ENCODE data around the gene UBN1.
A peak's percentile ranks its signal among the peaks of the same experiment; 100 is the strongest.
"Not testable (repeated sequence)": the region's sequence is repeated elsewhere in the genome, so short reads cannot be mapped to it uniquely, and the experiment has no call there.

UBN1 gene

GRCh38 chr16:4913130-4913773, 66.0 kb downstream of the UBN1 start:
- no peak for DNase-seq

DNA sequence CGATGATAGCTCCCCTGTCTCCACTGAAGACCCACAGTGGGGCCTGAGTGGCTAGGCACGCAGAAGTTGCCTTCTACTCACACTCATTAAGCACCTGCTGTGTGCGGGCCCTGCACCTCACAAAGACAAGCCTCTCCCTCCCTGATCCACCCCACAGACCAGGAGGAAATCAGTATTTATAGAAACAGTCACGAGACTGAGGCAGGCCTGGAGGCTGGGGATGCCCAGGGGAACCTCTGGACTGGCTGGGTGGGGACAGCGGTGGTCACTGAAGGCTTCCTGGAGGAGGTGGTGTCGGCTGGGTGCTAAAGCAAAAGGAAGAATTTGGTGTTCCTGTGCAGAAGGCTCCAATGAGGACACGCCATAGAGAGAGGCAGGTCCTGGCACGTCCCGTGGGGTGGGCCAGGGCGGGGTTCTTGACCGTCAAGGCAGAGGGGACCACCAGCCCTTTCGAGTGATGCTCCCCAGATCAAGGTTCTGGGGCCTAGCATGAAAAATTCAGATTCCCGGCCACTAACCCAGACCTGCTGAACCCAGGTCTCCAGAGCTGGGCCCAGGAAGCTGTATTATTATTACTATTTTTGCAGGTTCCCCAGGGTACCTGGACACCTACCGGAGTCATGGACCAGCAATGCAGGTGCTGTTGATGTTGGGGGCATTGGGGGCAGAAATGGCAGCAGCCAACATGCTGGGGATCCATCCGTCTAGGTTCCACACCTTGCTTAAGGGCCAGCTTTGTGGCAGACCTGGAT, 66.7 kb downstream of the UBN1 start:
- DNase-seq, result no peak

- no peak for DNase-seq
Measured at GRCh38 chr16:4914528-4915225, 67.4 kb downstream of the UBN1 start.

- no peak for DNase-seq
Measured at GRCh38 chr16:4915226-4915761, 68.0 kb downstream of the UBN1 start.

- DNase-seq, result no peak
Measured at GRCh38 chr16:4917117-4917516, 69.8 kb downstream of the UBN1 start.

GRCh38 chr16:4918781-4919251, 71.5 kb downstream of the UBN1 start:
- DNase-seq, result no peak

DNA sequence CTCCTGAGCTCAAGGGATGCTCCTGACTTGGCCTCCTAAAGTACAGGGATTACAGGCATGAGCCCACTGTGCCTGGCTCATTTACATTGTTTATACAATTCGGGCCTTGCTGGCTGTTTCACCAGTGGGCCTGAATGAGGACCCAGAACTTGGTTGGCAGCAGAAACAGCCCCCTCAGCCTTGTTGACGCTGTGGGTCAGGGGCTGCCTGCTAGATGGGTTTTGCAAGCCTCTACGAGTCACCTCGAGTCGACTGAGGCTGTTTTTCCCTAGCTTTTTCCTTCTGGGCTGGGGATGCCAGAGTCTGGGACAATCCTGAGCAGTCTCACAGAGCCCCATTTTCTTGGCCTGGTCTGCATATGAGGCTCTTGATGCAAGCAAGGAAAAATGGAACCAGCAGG, 73.5 kb downstream of the UBN1 start:
- DNase-seq, result no peak

GRCh38 chr16:4922721-4923342, 75.6 kb downstream of the UBN1 start:
- peak; percentile 72 for DNase-seq

DNA sequence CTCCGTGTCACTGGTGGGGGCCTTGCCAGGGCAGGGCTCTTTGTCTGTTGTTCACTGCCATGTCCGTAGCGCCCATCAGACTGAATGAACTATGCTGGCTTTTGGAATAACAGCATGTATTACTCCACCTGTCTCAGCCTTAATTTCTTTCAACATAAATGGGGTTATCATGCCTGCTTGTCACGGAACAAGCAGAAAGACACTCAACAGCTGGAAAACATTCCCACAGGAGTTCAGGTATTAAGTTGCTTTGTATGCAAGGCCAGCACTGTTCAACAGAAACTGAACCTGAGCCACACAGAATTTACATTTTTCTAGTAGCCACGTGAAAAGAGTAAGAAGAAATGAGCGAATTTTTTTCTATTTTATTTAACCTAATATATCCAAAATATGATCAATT, 76.6 kb downstream of the UBN1 start:
- DNase-seq, result no peak

GRCh38 chr16:4924593-4925292, 77.5 kb downstream of the UBN1 start:
- no peak for DNase-seq

GRCh38 chr16:4925293-4925607, 78.0 kb downstream of the UBN1 start:
- no peak for DNase-seq

GRCh38 chr16:4925791-4926190, 78.5 kb downstream of the UBN1 start:
- no peak for DNase-seq

DNA sequence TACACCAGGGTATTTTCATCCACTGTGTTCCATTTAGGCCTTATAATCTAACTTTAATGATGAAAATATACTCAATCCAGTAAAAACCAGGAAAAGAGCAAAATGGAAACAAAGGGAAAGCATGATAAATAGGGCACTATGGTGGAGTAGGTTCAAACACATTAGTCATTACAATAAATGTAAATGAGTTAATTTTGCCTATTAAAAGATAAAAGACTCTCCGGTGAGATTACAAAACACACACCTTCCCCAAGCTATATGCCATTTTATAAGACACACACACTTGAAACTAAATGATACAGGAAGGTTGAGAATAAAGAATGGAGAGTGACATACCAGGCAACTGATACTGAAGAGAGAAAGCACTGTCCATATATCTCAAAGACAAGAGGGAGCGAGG, 79.6 kb downstream of the UBN1 start:
- no peak for DNase-seq

DNA sequence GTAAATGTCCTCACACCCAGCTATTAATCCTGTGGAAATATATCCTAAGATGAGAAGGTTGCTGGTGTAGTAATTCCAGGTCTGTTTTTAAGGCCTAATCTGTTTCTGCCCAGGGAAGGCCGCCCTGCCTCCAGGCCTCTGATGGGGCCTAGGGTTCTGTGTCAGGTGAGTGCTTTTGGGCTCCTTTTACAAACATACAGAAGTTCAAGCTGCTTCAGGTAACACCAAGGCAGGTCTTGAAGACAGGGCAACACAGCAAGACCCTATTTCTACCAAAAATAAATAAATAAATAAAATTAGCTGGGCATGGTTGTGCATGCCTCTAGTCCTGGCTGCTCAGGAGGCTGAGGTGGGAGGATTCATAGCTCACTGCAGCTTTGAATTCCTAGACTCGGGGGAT, 80.4 kb downstream of the UBN1 start:
- DNase-seq, result no peak

DNA sequence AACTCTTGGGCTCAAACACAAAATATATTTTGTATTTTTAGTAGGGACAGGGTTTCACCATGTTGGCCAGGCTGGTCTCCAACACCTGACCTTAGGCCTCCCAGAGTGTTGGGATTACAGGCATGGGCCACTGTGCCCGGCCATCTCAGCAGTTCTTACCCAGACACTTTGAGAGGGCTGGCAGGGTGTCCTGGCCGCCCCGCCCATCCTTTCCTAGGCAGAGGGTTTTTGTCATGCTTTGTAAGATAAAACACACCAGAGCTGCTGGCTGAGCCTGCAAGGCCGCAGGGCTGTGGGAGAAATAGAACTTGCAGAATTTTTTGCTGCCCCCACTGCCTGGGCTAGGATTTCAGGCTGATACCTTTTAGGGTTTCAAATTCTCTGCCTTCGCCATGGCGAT, 80.9 kb downstream of the UBN1 start:
- DNase-seq, result no peak

GRCh38 chr16:4929619-4930018, 82.3 kb downstream of the UBN1 start:
- DNase-seq, result not testable (repeated sequence)

- no peak for DNase-seq
Measured at GRCh38 chr16:4931381-4931780, 84.1 kb downstream of the UBN1 start.

Data from DMS 273 treated with DMSO at 0.1 percent for 48 hours (cell line).